ENCODE results near the gene DMBX1. TPM values are rescaled to one million over a fixed set of nuclear protein-coding genes. Genes with fewer than 3 reads are reported as not detected.

Gene DMBX1
- total RNA-seq, 1 experiment from 2014 or later, result 2.3 TPM

- H3K4me3 Mint-ChIP-seq, result no peak overlapping the region; a peak in 1 of 5 replicates
- H4K91ac ChIP-seq (ENCODE audit: insufficient read length, low read depth, low read length), result no peak overlapping the region
- H3T11ph ChIP-seq (ENCODE audit: low read length), result no peak overlapping the region
- H3K36me3 Mint-ChIP-seq (ENCODE audit: insufficient read depth in 1 of 3, low read depth in 3 of 3), result no peaks in the 10 kb centered on the region
- H3K27me3 ChIP-seq (ENCODE audit: insufficient read depth, low read length), result peaks cover 11% of the 10 kb centered on the region; the same call in 1 of the 2 replicates
- H3K56ac ChIP-seq (ENCODE audit: insufficient read length, low read depth, low read length), result no peak overlapping the region
- H2BK12ac ChIP-seq (ENCODE audit: insufficient read length, low read depth, low read length), result no peak overlapping the region
- H3K4me1 ChIP-seq (ENCODE audit: insufficient read depth, low read length), result peaks cover 12% of the 10 kb centered on the region; the same call in 1 of the 2 replicates
- no peak overlapping the region for H3K4ac ChIP-seq (ENCODE audit: low read depth, low read length)
- H3K9me3 Mint-ChIP-seq, result no peaks in the 10 kb centered on the region; a peak in 2 of 5 replicates
- no peak overlapping the region for H3K18ac ChIP-seq (ENCODE audit: insufficient read length, low read depth, low read length)
- H3K23ac ChIP-seq (ENCODE audit: insufficient read length, low read depth, low read length), result no peak overlapping the region
- no peak overlapping the region for H3K27ac Mint-ChIP-seq
- H3K27me3 Mint-ChIP-seq (ENCODE audit: low read depth), result peaks cover 80% of the 10 kb centered on the region
- no peak overlapping the region for H2BK120ac ChIP-seq (ENCODE audit: low read depth, low read length, poor library complexity, severe bottlenecking)
- H3K4me2 ChIP-seq (ENCODE audit: insufficient read depth, insufficient read length, low read length), result no peak overlapping the region
- no peaks in the 10 kb centered on the region for H3K23me2 ChIP-seq (ENCODE audit: insufficient read length, low read depth, low read length, poor library complexity, severe bottlenecking)
- H3K14ac ChIP-seq (ENCODE audit: insufficient read depth, low read length), result no peak overlapping the region
- no peak overlapping the region for H2AFZ ChIP-seq (ENCODE audit: low read length)
- no peak overlapping the region for H3K27ac ChIP-seq (ENCODE audit: insufficient read length, low read depth, low read length)
- no CpG with 5 or more reads among the region's 11 CpGs for WGBS (ENCODE audit: extremely low coverage, insufficient read length, low lambda C conversion rate)
- H3K4me1 Mint-ChIP-seq, result peaks cover 76 to 83% of the 10 kb centered on the region in 2 experiments
- no peak overlapping the region for H2BK15ac ChIP-seq (ENCODE audit: low read depth, low read length)
- H3K9ac ChIP-seq (ENCODE audit: extremely low read depth, insufficient read length, low read length), result no peak overlapping the region
- H4K8ac ChIP-seq (replicated peaks; ENCODE audit: insufficient read length, low read depth, low read length), result no peak overlapping the region
- no peaks in the 10 kb centered on the region for H3K79me2 ChIP-seq (ENCODE audit: insufficient read depth, low read length)
- DNase-seq, result no peak
- no peak overlapping the region for H2BK5ac ChIP-seq (ENCODE audit: insufficient read length, low read length)
- H3K79me1 ChIP-seq (ENCODE audit: insufficient read depth, low read depth, low read length, poor library complexity, severe bottlenecking), result no peaks in the 10 kb centered on the region
- H4K5ac ChIP-seq (ENCODE audit: insufficient read length, low read depth, low read length), result no peak overlapping the region
- H3K9me3 ChIP-seq (ENCODE audit: control insufficient read depth, low read depth, low read length), result no peaks in the 10 kb centered on the region
- H2BK20ac ChIP-seq (ENCODE audit: low read depth, low read length, poor library complexity, severe bottlenecking), result no peak overlapping the region
- TF ChIP-seq CTCF (conservative IDR thresholded peaks at IDR 0.05), result no peak
- H4K20me1 ChIP-seq (ENCODE audit: control insufficient read depth, insufficient read depth, insufficient read length), result no peaks in the 10 kb centered on the region
- no peak overlapping the region for H2AK5ac ChIP-seq (ENCODE audit: insufficient read length, low read length)
Observed at GRCh38 chr1:46523496-46524353, 34.1 kb downstream of the DMBX1 start.
